Measurements from ENCODE around the gene TMEM218. TPM values are rescaled to one million over a fixed set of nuclear protein-coding genes. Genes with fewer than 3 reads are reported as not detected.

TMEM218 gene
- total and polyA plus RNA-seq, 8 donors: 5.6 to 27.1 (median 10.0) TPM

GRCh38 chr11:125088576-125089455 lies 22.6 kb downstream of the TMEM218 start:
- H3K27ac ChIP-seq: no peak overlapping the region
- WGBS, 2 donors: 82 to 85% methylated on average over 17 to 20 of the region's 20 CpGs
- H3K27me3 ChIP-seq: no peaks in the 10 kb centered on the region
- no peak overlapping the region for H3K4me3 ChIP-seq
- H3K36me3 ChIP-seq: no peaks in the 10 kb centered on the region
- intact Hi-C loops (cut with DNase I): no loop called here
- no peak for TF ChIP-seq CTCF (IDR thresholded peaks at IDR 0.05)
- ATAC-seq (no peak), DNase-seq (peak in 1 of 6 donors; percentile 39), FAIRE-seq (no peak)
- no peaks in the 10 kb centered on the region for H3K9me3 ChIP-seq
- H3K4me1 ChIP-seq: no peaks in the 10 kb centered on the region

- ATAC-seq (no peak), DNase-seq (no peak), FAIRE-seq (no peak)
- H3K9me3 ChIP-seq: no peaks in the 10 kb centered on the region
- H3K4me3 ChIP-seq: no peak overlapping the region
- no peak overlapping the region for H3K27ac ChIP-seq
- 62 to 92% methylated on average over 2 of the region's 2 CpGs for WGBS, 2 donors
- H3K27me3 ChIP-seq: no peaks in the 10 kb centered on the region
- intact Hi-C loops (cut with DNase I): no loop called here
- H3K36me3 ChIP-seq: no peaks in the 10 kb centered on the region
- no peaks in the 10 kb centered on the region for H3K4me1 ChIP-seq
- no peak for TF ChIP-seq CTCF (IDR thresholded peaks at IDR 0.05)
Measured at GRCh38 chr11:125088123-125088522, 23.3 kb downstream of the TMEM218 start.

- intact Hi-C loops (cut with DNase I): no loop called here
- no peaks in the 10 kb centered on the region for H3K4me1 ChIP-seq
- no peak for TF ChIP-seq CTCF (IDR thresholded peaks at IDR 0.05)
- H3K27me3 ChIP-seq: no peaks in the 10 kb centered on the region
- ATAC-seq (no peak), FAIRE-seq (no peak), DNase-seq (peak in 1 of 6 donors; percentile 39)
- no peak overlapping the region for H3K27ac ChIP-seq
- H3K36me3 ChIP-seq: no peaks in the 10 kb centered on the region
- no peak overlapping the region for H3K4me3 ChIP-seq
- no peaks in the 10 kb centered on the region for H3K9me3 ChIP-seq
- WGBS, 2 donors: 63 to 69% methylated on average over 14 of the region's 14 CpGs
Measured at GRCh38 chr11:125086633-125087296, 24.7 kb downstream of the TMEM218 start.

GRCh38 chr11:125085301-125086081 lies 25.9 kb downstream of the TMEM218 start:
- Histone ChIP-seq H3K27ac (no peak overlapping the region), H3K36me3 (no peaks in the 10 kb centered on the region), H3K27me3 (no peaks in the 10 kb centered on the region), H3K4me3 (no peak overlapping the region), H3K4me1 (no peaks in the 10 kb centered on the region), H3K9me3 (no peaks in the 10 kb centered on the region)
- TF ChIP-seq CTCF (IDR thresholded peaks at IDR 0.05): no peak
- WGBS, 2 donors: 66 to 70% methylated on average over 20 of the region's 20 CpGs
- DNase-seq (peak in 2 of 6 donors; percentile 38 to 40), ATAC-seq (no peak), FAIRE-seq (no peak)
- intact Hi-C loops (cut with DNase I): no loop called here

Data from pancreas (tissue), 10 donors.